HCT116 (cell line): ENCODE measurements around the gene WSB1. TPM values are rescaled to one million over a fixed set of nuclear protein-coding genes. Genes with fewer than 3 reads are reported as not detected.

Experiments
- ATAC-seq: fragments of 200-7000 bp; cut with Tn5 transposase; 2 replicates; pipeline ENCODE4 v1.9.1; 2020; ENCODE audit warnings: mild to moderate bottlenecking, moderate library complexity
- BruUV-seq: library from RNA; stranded (reverse); fragments of 400-500 nt; replicated peaks from 2 replicates; lab custom pipeline; 2021; lab: Mats Ljungman, UMichigan
- CTCF ChIA-PET: fragments of 300-600 bp; sonication (Branson Sonifier 250); formaldehyde crosslinking; loops from one replicate; lab custom pipeline; 2021; ENCODE audit warnings: antibody characterized with exemption; lab: Charles Lee
- POLR2A ChIA-PET: fragments of 300-600, 350-600 bp; sonication (Branson Sonifier 250); formaldehyde crosslinking; loops from one replicate; lab custom pipeline; 2021; ENCODE audit warnings: antibody characterized with exemption; lab: Charles Lee
- RAD21 ChIA-PET, 2 experiments: fragments of 300-600 bp; sonication (Branson Sonifier 250); formaldehyde crosslinking; loops; one replicate each; lab custom pipeline; 2023; ENCODE audit warnings: low total read pairs in 2 of 2; ENCODE audit not compliant: uncharacterized antibody in 2 of 2, unreplicated experiment in 2 of 2, low non-redundant PET in 1 of 2; lab: Charles Lee
- DNase-seq: peaks from one replicate; pipeline ENCODE4 v3.0.0-alpha.2; 2010; ENCODE audit warnings: low read depth, low spot score
- H2AFZ ChIP-seq: fragments of 200-600 bp; shearing (Covaris generic), sonication (generic); 2 replicates; pipeline ENCODE4 v1.6.1; 2017; ENCODE audit warnings: low read depth, mixed run types, mixed read lengths, antibody characterized with exemption, low read length; ENCODE audit not compliant: poor library complexity, severe bottlenecking
- H3K27ac ChIP-seq: 2 replicates; pipeline ENCODE4 v1.5.1; 2012; ENCODE audit warnings: low read depth, low read length
- H3K27me3 ChIP-seq: fragments of 200-600 bp; sonication (generic); 2 replicates; pipeline ENCODE4 v1.6.1; 2016; ENCODE audit warnings: mixed run types, low read length, mixed read lengths; ENCODE audit not compliant: insufficient read depth
- H3K36me3 ChIP-seq, 2 experiments: fragments of 200-500 bp in 1 of 2; fragments of 200-600 bp in 1 of 2; sonication (Bioruptor generic) in 1 of 2; sonication (generic) in 1 of 2; 2 replicates each; pipeline versions ENCODE4 v1.5.1 to v1.6.1; 2014 to 2016; ENCODE audit warnings: low read length in 2 of 2, inconsistent platforms in 1 of 2, mixed read lengths in 1 of 2, mixed run types in 1 of 2; ENCODE audit not compliant: insufficient read depth in 2 of 2, control insufficient read depth in 1 of 2
- H3K4me1 ChIP-seq, 2 experiments: fragments of 200-600 bp in 1 of 2; sonication (generic) in 1 of 2; 2 replicates each; pipeline versions ENCODE4 v1.5.1 to v1.6.1; 2012 to 2017; ENCODE audit warnings: low read length in 2 of 2, inconsistent platforms in 1 of 2, mild to moderate bottlenecking in 1 of 2, mixed read lengths in 1 of 2, mixed run types in 1 of 2, moderate library complexity in 1 of 2; ENCODE audit not compliant: insufficient read depth in 2 of 2, control insufficient read depth in 1 of 2
- H3K4me2 ChIP-seq: fragments of 200-600 bp; sonication (generic); 2 replicates; pipeline ENCODE4 v1.6.1; 2017; ENCODE audit warnings: mixed run types, low read length, mixed read lengths
- H3K4me3 ChIP-seq, 2 experiments: fragments of 200-600 bp in 1 of 2; sonication (generic) in 1 of 2; replicated peaks in 1 of 2; 2 replicates each; pipeline ENCODE4 v1.5.1; 2011 to 2016; ENCODE audit warnings: low read length in 2 of 2, control low read depth in 1 of 2, low read depth in 1 of 2, mild to moderate bottlenecking in 1 of 2, mixed read lengths in 1 of 2, mixed run types in 1 of 2
- H3K79me2 ChIP-seq: fragments of 200-600 bp; sonication (generic); 2 replicates; pipeline ENCODE4 v1.6.1; 2017; ENCODE audit warnings: mild to moderate bottlenecking, mixed run types, low read length, moderate library complexity, mixed read lengths; ENCODE audit not compliant: insufficient read depth
- H3K9ac ChIP-seq: fragments of 200-600 bp; sonication (generic); 2 replicates; pipeline ENCODE4 v1.6.1; 2016; ENCODE audit warnings: low read length, mixed read lengths
- H3K9me2 ChIP-seq: fragments of 200-600 bp; sonication (generic), shearing (Covaris generic); 2 replicates; pipeline ENCODE4 v1.6.1; 2017; ENCODE audit warnings: mixed run types, mild to moderate bottlenecking, moderate library complexity; ENCODE audit not compliant: insufficient read depth
- H3K9me3 ChIP-seq, 2 experiments: fragments of 200-500 bp in 1 of 2; fragments of 200-600 bp in 1 of 2; sonication (Bioruptor generic) in 1 of 2; sonication (generic) in 1 of 2; 2 replicates each; pipeline ENCODE4 v1.6.1; 2014 to 2017; ENCODE audit warnings: low read length in 2 of 2, mixed read lengths in 2 of 2, inconsistent platforms in 1 of 2, low read depth in 1 of 2, mild to moderate bottlenecking in 1 of 2, mixed run types in 1 of 2, moderate library complexity in 1 of 2; ENCODE audit not compliant: control insufficient read depth in 1 of 2, insufficient read depth in 1 of 2
- H4K20me1 ChIP-seq: fragments of 200-600 bp; sonication (generic), shearing (Covaris generic); 2 replicates; pipeline ENCODE4 v1.6.1; 2017; ENCODE audit warnings: mixed run types, mild to moderate bottlenecking, moderate library complexity; ENCODE audit not compliant: insufficient read depth
- CBX3 ChIP-seq: IDR thresholded peaks from 2 replicates; pipeline ENCODE4 v1.6.1; 2012; ENCODE audit warnings: low read depth
- ELF1 ChIP-seq: IDR thresholded peaks from 2 replicates; pipeline ENCODE4 v1.6.1; 2012; ENCODE audit warnings: low read depth, borderline replicate concordance
- EZH2 ChIP-seq: fragments of 200-600 bp; sonication (generic); IDR thresholded peaks from 2 replicates; pipeline ENCODE4 v1.6.1; 2017; ENCODE audit warnings: antibody characterized with exemption, mixed run types
- EZH2phosphoT487 ChIP-seq: fragments of 200-600 bp; IDR thresholded peaks from 2 replicates; pipeline ENCODE4 v1.6.1; 2018; ENCODE audit warnings: antibody characterized with exemption, borderline replicate concordance
- FOSL1 ChIP-seq: IDR thresholded peaks from 2 replicates; pipeline ENCODE4 v1.6.1; 2012; ENCODE audit warnings: low read depth
- SIN3A ChIP-seq: IDR thresholded peaks from 2 replicates; pipeline ENCODE4 v1.6.1; 2012; ENCODE audit warnings: low read depth
- SP1 ChIP-seq: IDR thresholded peaks from 2 replicates; pipeline ENCODE4 v1.6.1; 2012; ENCODE audit warnings: low read depth
- YY1 ChIP-seq: IDR thresholded peaks from 2 replicates; pipeline ENCODE4 v1.6.1; 2011; ENCODE audit warnings: low read length, low read depth, moderate library complexity, mild to moderate bottlenecking; ENCODE audit not compliant: insufficient replicate concordance; ENCODE audit errors: extremely low read depth
- ZNF274 ChIP-seq: fragments of 200-500 bp; sonication (Bioruptor generic); IDR thresholded peaks from 2 replicates; pipeline ENCODE4 v1.6.1; 2014; ENCODE audit warnings: mild to moderate bottlenecking, low read depth, low read length, inconsistent platforms
- intact Hi-C: fragments of 100-400 bp; cut with micrococcal nuclease; formaldehyde crosslinking; loops from 2 replicates; pipeline ENCODE4 v1.10.0; 2022
- total RNA-seq: library from RNA; stranded (reverse); gene quantifications from one replicate; pipeline ENCODE4 v1.2.1, GENCODE V29; 2021; ENCODE audit not compliant: unreplicated experiment
- TF ChIP-seq, protein P1 (sequence below): IDR thresholded peaks from 2 replicates; pipeline ENCODE4 v1.6.1; 2012
- TF ChIP-seq, protein P2 (sequence below): IDR thresholded peaks from 2 replicates; pipeline ENCODE4 v1.6.1; 2012; ENCODE audit warnings: low read depth

Gene WSB1
- total RNA-seq, 1 experiment from 2014 or later = 88.0 TPM

DNA sequence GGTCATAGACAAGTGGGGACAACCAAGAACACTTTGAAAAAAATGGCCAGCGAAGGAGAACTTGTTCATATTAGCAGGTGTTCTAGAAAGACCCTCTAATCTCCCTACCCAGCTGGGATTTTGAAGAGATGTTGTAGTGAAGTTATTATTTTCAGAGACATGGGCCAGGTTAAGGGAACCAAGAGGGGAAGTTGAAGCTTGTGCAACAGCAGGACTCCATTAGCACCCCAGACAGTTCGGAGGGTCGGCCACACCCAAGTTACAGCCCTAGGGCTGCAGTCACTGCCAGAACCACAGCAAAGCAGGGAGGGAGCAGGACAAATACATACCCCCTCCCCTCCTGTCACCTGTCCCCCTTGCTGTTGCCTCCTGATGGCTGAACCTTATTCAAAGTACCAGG is 42.3 kb downstream of the WSB1 start:
- H3K4me1 ChIP-seq = peaks cover 38 to 53% of the 10 kb centered on the region in 2 experiments
- no peak for TF ChIP-seq FOSL1
- no peak for TF ChIP-seq SP1
- TF ChIP-seq SIN3A = no peak
- TF ChIP-seq YY1 = no peak
- TF ChIP-seq ELF1 = no peak
- TF ChIP-seq EZH2 = no peak
- no peak for TF ChIP-seq EZH2phosphoT487
- no peak for TF ChIP-seq ZNF274
- TF ChIP-seq, protein P1, sequence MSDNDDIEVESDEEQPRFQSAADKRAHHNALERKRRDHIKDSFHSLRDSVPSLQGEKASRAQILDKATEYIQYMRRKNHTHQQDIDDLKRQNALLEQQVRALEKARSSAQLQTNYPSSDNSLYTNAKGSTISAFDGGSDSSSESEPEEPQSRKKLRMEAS = no peak
- TF ChIP-seq CBX3 = no peak
- TF ChIP-seq, protein P2, sequence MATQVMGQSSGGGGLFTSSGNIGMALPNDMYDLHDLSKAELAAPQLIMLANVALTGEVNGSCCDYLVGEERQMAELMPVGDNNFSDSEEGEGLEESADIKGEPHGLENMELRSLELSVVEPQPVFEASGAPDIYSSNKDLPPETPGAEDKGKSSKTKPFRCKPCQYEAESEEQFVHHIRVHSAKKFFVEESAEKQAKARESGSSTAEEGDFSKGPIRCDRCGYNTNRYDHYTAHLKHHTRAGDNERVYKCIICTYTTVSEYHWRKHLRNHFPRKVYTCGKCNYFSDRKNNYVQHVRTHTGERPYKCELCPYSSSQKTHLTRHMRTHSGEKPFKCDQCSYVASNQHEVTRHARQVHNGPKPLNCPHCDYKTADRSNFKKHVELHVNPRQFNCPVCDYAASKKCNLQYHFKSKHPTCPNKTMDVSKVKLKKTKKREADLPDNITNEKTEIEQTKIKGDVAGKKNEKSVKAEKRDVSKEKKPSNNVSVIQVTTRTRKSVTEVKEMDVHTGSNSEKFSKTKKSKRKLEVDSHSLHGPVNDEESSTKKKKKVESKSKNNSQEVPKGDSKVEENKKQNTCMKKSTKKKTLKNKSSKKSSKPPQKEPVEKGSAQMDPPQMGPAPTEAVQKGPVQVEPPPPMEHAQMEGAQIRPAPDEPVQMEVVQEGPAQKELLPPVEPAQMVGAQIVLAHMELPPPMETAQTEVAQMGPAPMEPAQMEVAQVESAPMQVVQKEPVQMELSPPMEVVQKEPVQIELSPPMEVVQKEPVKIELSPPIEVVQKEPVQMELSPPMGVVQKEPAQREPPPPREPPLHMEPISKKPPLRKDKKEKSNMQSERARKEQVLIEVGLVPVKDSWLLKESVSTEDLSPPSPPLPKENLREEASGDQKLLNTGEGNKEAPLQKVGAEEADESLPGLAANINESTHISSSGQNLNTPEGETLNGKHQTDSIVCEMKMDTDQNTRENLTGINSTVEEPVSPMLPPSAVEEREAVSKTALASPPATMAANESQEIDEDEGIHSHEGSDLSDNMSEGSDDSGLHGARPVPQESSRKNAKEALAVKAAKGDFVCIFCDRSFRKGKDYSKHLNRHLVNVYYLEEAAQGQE = no peak
- H3K27me3 ChIP-seq = no peaks in the 10 kb centered on the region
- no peak for DNase-seq
- ChIA-PET CTCF (interaction anchor here (1.0 to 1.4 kb wide), 2 partner anchors 91 to 267 kb away, joined by 3 read pairs; no protein-coding TSS in a partner anchor), POLR2A (no interaction called here), RAD21 (no interaction called here)
- no peak overlapping the region for H3K4me2 ChIP-seq
- no peak overlapping the region for H3K9ac ChIP-seq
- H3K36me3 ChIP-seq = no peaks in the 10 kb centered on the region
- no peak overlapping the region for H3K27ac ChIP-seq
- H2AFZ ChIP-seq = no peak overlapping the region
- intact Hi-C loops = no loop called here
- no peak for ATAC-seq
- H3K79me2 ChIP-seq = no peaks in the 10 kb centered on the region
- no peaks in the 10 kb centered on the region for H3K9me2 ChIP-seq
- H3K9me3 ChIP-seq = no peaks in the 10 kb centered on the region
- no TSS peak for BruUV-seq
- no peak overlapping the region for H3K4me3 ChIP-seq
- no peaks in the 10 kb centered on the region for H4K20me1 ChIP-seq
